Vagina (tissue), 2 donors: Measurements from ENCODE around the gene TANC2.

ENCODE experiments used
- CTCF ChIP-seq, 3 experiments: fragments of 450-650 bp in 2 of 3; fragments of 200-600 bp in 1 of 3; sonication (generic) in 1 of 3; IDR thresholded peaks; one replicate each; pipeline ENCODE4 v1.5.1; 2017 to 2019; ENCODE audit warnings: antibody characterized with exemption in 3 of 3, mild to moderate bottlenecking in 2 of 3, moderate library complexity in 2 of 3
- POLR2A ChIP-seq, 2 donors: fragments of 450-650 bp; IDR thresholded peaks; one replicate each; pipeline ENCODE4 v1.6.1; 2017; ENCODE audit warnings: antibody characterized with exemption in 2 of 2, mild to moderate bottlenecking in 2 of 2, moderate library complexity in 2 of 2

- TF ChIP-seq POLR2A (IDR thresholded peaks at IDR 0.05) (no peak), CTCF (IDR thresholded peaks at IDR 0.05) (no peak)
Measured at GRCh38 chr17:62971853-62972252, 5.8 kb downstream of the TANC2 start.
